Stimulated activated CD4-positive, alpha-beta T cell treated with anti-CD3 and anti-CD28 coated beads, Interleukin-1b, Interleukin-23, amount 100 ng/mL, for 48 hours (primary cell): Measurements from ENCODE around the gene CABYR.

Experiments used
- DNase-seq: peaks from one replicate; pipeline ENCODE4 v3.0.0-alpha.2; 2020

Gene CABYR, protein sequence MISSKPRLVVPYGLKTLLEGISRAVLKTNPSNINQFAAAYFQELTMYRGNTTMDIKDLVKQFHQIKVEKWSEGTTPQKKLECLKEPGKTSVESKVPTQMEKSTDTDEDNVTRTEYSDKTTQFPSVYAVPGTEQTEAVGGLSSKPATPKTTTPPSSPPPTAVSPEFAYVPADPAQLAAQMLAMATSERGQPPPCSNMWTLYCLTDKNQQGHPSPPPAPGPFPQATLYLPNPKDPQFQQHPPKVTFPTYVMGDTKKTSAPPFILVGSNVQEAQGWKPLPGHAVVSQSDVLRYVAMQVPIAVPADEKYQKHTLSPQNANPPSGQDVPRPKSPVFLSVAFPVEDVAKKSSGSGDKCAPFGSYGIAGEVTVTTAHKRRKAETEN

DNA sequence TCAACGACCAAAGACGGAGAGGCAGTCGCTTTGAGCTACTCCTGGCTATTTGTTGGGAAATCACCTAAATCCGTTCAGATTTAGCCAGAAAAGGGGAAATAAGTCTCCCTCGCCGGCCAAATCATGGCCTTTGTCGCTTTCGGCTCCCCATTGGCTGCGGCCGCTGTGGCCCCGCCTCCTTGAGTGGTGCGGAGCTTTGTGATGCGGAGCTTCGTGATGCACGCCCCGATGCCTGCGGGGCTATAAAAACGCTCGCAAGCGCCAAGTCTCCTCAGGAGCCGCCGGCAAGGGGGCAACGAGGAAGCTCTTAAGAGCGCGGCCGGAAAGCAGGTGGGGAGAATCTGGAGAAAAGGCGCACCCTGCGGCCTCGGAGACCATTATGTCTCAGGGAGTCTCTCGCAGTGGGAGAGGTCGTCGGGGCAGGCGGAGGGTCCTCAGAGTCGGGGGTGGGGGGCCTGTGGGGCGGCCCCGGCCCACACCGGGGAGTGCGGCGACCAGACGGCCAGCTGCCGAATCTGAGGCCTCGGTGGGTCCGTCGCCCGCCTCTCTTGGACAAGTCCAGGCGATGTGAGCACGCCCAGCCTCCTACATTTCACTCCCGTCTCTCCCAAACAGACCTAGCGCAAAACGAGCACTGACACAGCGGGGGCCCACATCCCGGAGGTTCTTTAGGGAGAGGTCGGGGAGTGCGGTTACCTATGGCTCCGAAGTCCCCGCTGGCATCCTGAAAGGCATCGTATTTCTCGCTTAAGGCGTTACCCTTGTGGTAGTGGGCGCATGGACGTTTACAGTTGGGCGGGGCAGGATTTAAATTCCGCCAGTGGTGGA is at the start of gene CABYR:
Gene CABYR, plus strand, starts transcription at position 274 of the 828 bp plus-strand sequence. CDS start 4,053 bp downstream, outside the sequence.
- peak; percentile 75 for DNase-seq

DNA sequence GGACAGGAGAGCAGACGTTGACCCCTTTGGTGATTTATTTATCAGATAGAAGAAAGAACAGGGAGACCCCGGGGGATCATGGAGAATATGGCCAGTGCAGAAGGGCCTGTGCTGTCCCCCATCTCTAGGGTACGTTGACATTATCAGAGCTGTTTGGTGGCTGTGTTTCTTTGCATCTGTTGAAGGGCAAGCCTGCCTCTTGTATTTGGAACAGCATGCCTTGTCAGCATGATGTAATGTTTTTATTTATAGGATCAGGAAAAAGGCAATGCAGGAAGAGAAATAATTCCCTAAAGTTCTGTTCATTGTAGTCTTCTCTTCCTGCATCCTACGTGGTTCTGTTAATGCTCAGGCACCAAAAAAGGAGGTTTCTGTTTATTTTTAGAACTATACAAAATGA is 49.8 kb upstream of the CABYR start:
- DNase-seq, result no peak

DNA sequence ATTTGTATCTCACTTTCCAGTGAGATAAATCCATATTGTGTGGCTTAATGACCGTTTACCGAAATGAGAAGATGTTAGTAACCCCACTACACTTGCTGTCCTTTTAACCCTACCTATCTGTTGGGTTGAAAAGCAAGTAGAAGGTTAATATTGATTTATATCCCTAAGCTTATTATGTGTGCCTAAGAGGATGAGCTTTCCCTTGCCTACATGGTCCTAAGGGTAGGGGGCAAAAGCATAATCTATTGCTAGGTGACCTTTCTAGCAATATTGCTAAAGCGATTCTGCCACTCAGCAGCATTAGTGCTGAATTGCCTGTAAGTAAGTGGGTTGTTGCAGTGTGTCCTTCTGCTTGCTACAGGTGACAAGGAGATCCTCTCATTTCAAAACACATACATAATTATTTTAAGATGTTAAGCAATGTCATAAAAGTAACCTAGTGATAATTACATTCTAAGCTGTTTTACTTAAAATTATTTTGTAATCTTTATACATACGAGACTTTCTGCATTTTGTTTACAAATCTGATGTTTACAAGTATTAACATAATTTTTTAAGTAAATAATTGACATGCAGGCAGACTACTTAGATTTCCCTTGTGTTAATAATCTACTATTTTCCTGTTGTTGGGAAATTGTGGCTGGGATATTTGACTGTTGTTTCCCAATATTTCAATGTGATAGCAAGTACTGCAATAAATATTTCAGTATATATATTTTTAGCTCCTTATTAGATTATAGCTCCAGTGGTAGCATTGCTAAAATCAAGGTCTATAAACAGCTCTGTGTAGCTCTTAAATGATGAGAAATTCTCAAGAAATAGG is 49.1 kb upstream of the CABYR start:
- no peak for DNase-seq

DNA sequence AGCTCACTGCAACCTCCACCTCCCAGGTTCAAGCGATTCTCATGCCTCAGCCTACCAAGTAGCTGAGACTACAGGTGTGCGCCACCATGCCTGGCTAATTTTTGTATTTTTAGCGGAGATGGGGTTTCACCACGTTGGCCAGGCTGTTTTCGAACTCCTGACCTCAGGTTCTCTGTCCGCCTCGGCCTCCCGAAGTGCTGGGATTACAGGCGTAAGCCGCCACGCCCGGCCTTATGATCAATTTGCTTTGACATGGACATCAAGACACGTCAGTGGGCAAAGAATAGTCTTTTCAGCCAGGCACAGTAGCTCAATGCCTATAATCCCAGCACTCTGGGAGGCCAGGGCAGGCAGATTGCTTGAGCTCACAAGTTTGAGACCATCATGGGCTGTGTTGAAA is 48.0 kb upstream of the CABYR start:
- DNase-seq, result no peak

DNA sequence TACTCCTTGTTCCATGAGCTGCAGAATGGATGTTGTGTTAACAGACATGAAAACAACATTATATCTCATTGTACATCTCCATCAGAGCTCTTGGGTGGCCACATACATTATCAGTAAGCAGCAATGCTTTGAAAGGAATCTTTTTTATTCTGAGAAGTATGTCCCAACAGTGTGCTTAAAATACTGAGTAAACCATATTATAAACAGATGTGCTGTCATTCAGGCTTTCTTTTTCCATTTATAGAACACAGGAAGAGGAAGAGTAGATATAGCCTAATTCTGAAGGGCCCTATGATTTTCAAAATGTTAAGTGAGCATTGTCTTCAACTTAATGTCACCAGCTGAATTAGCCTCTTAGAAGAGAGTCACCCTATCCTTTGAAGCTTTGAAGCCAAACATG is 44.3 kb upstream of the CABYR start:
- DNase-seq, result no peak

DNA sequence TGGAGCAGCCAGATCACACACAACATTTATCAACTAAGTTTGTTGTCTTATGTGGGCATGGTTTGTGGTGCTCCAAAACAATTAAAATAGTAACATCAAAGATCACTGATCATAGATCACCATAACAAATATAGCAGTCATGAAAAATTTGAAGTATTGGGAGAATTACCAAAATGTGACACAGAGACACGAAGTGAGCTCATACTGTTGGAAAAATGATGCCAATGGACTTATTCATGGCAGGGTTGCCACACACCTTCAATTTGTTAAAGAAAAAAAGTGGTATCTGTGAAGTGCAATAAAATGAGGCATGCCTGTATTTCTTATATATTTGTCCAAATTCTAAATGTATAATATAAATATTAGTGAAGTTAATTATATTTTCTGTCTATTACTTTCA is 42.9 kb upstream of the CABYR start:
- no peak for DNase-seq

DNA sequence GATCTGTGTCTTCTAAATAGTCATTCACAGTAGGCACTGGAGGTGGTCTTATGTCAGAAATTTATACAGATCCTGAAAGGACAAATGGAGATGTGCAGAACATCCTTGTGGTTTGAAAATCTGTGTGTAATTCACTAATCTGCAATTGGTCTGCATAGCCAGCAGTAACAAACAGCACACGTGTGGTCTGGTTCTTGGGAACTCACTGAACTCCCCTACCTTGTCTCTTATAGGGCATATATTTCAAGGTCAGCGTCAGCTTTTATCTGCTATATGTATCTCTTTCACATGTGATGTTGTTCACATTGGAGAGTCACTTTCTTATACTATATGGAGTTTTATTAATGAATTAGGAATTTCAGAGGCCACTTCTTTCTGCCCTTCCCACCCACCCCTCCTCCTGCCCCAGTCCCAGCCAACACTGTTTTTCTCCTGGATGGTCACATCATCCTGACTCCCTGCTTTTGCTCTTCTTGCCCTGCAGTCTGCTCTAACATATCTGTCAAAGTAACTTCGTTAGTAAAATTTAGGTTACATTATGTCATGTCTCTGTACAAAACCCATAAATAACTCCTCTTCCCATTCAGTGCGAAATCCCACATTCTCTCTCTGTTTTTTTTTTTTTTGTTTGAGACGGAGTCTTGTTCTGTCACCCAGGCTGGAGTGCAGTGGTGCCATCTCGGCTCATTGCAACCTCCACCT is 35.4 kb upstream of the CABYR start:
- DNase-seq, result no peak

DNA sequence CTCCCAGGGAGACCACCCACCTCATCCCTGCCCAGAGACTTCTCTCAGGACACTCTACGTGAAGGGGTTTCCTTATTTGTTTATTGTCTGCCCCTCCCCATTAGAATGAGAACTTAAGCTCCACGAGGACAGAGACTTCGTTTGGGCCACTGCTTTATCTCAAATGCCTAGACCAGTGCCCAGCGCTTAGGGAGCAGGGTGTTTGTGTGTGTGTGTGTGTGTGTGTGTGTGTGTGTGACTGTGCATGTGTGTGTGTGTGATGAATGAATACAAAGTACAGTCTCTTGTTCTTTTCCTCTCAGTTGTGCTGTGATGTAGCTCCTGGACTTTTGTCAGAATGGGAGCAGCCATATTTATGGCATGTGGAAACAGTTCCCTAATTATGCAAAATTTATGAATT is 34.4 kb upstream of the CABYR start:
- no peak for DNase-seq

DNA sequence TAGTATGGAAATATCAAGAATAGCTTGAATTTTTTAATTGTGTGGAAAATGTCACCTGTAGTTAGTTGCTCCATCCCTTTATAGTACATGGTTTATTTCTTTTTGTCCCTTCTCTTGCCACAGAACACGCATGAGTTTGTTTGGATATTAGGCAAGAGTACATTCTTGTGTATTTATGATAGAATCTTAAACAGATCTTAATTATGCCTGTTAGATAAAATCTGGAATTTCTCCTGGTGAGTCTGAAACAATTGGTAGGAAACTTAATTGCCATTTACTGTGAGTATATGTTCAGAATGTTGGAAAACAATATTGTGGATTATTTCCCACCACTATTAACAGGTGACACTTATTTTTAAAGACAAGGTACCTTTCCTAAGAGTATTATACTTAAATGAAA is 30.2 kb upstream of the CABYR start:
- no peak for DNase-seq

DNA sequence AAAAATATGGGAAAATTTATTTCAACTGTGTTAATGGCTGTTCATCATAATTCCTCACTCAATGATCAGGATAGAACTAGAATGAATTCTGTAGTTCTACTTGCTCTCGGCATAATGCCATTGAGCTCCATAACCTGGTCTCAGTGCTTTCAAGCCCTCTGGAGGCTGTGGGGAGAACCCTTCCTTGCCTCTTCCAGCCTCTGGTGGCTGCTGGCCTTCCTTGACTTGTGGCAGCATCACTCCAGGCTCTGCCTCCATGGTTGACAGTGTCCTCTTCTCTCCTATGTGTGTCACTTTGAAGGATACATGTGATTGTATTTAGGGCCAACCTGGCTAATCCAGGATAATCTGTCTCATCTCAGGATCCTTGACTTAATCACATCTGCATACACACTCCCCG is 26.9 kb upstream of the CABYR start:
- DNase-seq, result no peak

DNA sequence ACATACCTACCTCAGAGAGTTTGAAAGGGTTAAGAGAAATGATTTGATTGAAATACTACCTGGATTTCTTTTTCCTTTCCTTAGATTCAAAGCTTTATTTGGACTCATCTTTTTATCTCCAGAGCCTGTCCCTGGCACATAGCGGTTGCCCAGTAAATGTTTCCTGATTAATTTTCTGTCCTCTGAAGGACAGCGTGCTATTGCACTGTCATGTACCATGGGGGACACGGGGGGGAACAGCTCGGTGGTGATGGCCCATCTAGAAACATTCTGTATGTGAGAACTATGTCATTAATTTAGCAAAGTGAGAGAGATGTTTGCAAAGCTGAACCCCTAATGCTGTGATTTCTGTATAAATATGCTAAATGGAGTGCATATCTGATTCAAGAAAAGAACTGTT is 26.4 kb upstream of the CABYR start:
- no peak for DNase-seq

DNA sequence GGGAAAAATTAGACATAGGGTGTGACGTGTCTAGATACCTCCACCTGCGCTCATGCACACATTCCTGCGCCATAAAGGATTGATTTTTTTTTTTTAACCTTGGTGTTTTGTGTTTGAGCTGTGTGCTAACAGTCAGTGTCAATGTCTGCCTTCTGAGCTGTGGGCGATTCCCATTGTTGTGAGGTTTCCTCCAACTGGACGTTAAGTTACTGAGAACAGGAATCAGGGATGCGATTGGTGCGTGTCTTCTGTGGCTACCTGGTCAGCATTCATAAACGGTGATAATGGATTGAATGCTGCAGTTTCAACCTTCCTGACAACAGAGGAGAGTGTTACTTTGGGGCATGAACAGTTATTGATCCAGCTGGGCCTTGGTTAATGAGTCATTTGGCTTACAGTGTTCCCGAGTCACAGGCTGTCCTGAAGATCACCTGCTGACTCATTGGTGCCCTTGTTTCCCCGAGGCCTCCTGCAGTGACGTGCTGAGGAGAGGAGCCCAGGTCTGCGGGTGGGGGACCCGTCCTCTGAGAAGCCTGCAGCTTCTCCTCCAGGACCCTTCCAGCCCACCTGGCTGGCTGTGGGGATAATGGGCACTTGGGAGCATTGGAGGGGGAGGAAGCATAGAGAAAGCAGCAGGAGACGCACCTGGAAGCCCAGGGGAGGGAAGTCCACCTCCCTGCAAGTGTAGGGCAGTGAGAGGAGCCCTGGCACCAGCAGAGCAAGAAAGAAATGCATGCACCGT is 25.8 kb upstream of the CABYR start:
- DNase-seq, result peak; percentile 12

DNA sequence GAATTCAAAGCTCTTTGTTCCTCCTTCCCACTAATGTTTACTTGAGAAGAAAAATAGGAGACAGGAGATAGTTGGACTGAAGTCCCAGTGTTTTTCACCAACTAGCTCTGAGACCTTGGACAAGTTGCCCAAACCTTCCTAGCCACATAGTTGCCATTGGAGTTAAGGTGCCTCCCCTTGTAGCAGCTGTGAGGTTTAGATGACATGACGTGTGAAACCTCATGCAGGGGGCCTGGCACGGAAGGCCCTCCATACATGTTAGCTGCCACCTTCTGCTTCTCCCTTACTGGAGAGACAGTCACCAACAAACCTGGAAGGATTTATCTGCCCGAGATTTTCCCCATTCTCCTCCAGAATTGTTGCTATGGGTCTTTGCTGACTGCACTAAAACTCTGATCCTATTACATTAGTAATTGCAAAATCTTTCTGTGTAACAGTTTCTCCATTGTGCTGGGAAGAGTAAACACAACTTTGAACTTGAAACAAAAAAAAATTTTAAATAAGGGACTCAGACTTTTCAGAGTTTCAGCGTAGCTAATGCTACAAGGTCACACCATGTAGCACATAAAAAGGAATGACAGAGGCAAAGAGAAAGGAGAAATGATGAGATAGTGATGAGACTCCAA is 23.8 kb upstream of the CABYR start:
- no peak for DNase-seq

DNA sequence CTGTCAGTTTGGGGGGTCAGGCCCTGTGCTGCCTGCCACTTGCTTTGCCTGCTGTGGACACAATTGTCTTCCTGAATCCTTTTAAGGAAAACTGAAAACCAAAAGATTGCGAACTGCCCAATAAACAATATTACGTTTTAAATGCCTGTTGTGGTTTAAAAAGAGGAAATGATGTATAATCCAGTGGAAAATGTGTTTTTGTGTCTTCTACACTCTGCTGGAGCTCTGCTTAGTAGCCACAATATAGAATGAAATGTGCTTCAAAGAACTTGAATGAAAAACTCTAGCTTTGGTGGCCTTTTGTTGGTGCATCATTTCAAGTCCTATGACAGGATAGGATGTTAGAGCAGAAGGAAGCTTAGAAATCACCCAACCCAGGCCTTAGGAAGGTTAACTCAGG is 23.2 kb upstream of the CABYR start:
- no peak for DNase-seq

DNA sequence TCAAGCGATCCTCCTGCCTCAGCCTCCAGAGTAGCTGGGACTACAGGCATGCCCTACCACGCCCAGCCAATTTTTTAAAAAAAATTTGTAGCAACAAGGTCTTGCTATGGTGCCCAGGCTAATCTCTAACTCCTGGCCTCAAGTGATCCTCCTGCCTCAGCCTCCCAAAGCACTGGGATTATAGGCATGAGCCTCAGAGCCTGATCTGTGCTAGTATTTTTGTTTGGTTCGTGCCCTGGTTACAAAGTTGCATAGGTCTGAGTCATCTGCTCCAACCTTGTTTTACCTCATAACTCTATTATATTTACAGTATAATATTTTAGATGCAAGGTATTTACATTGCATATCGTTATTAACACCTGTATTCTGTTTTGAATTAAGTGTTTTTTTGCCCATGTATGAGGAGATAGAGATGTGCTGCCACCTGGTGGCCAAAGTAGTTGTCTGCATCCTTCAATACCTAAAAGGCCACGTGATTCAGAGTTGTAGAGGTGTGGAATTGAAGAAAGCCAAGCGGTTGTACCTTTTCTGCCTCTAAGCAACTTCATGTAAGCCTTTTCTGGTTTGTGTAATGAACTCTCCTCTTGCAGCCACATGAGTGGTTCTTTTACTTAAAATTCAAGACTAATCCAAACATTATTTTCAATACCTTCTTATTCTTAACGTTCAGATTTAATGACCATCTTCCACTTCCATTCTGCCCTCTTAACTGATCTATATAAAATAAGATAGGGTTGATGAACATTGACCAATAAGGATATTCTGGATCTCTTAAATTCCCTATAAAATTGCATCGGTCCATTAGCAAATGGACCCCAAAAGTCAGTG is 19.9 kb upstream of the CABYR start:
- DNase-seq, result peak; percentile 75

DNA sequence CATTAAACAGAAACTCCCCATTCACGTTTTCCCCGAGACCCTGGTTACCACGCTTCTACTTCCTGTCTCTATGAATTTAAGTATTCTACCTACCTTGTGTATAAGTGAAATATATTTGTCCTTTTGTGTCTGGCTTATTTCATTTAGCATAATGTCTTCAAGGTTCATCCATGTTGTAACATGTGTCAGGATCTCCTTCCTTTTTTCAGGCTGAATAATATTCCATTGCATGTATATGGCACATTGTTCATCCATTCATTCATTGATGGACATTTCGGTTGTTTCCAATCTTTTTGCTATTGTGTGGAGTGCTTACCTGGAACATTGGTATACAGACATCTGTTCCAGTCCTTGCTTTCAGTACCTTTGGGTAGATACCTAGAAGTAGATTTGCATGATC is 18.2 kb upstream of the CABYR start:
- no peak for DNase-seq

DNA sequence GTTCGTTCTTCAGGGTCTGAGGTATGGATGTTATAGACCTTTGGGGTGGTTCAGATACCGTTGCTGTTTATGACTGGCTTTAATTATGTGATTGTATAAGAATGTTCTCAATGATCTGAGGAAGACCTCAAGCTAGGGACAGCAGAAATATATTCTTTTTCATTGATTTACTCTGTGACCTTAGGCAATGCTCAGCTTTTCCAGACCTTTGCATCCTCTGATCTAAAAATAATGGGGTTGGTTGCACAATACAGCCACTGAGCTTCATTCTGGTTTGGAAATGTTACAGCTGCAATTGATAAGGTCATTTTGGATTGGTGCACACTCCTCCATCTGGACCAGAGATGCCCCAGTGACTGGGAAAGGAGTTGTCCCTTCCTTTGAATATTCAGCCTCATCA is 17.2 kb upstream of the CABYR start:
- DNase-seq, result no peak

DNA sequence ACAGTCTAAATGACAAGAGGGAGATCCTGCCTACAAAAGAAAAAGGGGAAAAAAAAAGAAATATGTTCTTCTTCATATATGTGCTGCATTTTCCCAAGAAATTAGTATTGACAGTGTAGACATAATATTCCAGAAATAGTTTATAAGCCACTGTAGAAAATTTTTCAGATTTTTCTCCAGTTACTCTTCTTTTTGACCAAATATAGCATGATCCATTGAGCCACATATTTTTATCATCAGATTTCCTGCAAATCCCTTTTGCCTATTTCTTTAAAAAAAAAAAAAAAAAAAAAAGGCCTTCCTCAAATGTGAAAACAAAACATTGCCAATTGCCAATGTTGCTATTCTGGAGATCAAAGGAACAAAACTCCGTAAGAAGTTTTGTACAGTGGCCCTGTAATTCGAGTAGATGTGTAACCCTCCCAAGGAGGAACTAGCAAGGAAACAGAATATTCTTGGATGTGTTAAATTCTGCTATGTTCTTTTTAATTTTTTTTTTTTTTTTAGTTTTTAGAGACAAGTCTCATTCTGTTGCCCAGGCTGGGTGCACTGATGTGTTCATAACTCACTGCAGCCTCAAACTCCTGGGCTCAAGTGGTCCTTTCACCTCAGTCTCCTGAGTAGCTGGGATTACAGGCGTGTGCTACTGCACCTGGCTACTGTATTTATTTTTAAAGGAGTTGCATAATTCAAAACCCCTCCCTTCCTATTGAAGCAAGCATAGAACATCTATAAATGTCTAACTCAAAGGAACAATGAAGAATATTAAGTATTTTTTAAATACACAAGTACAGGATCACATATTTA is 12.5 kb upstream of the CABYR start:
- DNase-seq, result no peak

DNA sequence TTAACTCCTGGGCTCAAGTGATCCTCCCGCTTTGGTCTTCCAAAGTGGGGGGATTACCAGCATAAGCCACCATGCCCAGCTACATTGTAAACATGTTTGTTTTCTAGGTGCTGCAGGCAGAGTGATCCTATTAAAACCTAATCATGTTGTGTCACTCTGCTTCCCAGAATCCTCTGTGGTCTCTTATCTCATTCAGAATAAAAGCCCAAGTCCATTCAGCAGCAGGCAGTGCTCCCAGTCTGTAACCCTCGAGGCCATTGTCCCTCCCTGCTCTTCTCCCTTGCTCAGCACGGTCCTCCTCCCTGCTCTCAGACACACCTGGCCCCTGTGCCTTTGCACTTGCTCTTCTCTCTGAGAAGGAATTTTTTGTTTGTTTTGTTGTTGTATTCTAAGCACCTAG is 11.1 kb upstream of the CABYR start:
- DNase-seq, result no peak

DNA sequence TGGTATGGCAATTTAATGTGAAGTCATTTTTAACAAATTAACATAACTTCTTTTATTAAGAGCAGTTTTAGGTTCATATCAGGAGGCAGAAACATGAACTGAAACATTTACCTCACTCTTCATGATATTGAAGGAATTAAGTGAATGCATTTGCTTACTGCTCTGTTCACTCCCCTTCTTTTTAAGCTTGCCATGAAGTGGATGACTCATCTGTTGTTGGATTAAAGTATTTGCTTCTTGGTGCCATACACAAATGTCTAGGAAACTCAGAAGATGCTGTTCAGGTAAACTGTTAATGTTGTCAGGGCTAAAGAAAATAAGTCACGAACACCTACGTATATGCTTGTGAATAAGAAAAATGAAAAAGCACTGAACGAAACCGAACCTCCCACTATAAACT is 10.2 kb upstream of the CABYR start:
- DNase-seq, result no peak
